ENCODE results near the gene PKDREJ. TPM values are rescaled to one million over a fixed set of nuclear protein-coding genes. Genes with fewer than 3 reads are reported as not detected.

PKDREJ gene
- polyA plus RNA-seq, 3 donors = 0.03 to 0.11 (median 0.06) TPM

DNA sequence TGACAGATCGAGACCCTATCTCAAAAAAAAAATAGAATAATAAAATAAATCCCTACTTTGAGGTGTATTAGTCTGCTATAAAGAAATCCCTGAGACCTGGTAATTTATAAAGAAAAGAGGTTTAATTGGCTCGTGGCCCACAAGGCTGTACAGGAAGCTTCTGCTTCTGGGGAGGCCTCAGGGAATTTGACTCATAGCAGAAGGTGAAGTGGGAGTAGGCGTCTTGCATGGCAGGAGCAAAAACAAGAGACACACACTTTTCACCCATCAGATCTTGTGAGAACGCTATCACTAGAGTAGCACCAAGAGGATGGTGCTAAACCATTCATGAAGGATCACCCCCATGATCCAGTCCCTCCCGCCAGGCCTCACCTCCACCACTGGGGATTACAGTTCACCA is 42.2 kb downstream of the PKDREJ start:
- WGBS, 3 donors = 87 to 95% (median 91%) methylated on average over 5 of the region's 5 CpGs

DNA sequence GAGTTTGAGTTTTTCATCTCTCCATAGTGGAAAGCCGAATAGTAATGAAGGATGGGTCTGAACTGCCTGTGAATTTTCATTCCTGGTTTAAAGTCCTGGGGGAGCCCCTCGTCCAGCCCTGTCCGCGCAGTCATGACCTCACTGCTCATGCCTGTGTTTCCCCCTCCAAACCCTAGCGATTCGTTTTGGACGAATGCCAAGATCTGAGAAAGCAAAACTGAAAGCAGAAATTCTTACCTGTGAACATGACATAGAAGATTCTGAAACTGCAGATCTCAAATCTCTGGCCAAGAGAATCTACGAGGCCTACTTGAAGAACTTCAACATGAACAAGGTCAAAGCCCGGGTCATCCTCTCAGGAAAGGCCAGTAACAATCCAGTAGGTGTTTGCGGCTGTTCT is 43.5 kb downstream of the PKDREJ start:
- no peak overlapping the region for H3K27ac ChIP-seq (ENCODE audit: low read depth, low read length)
- 70 to 79% (median 76%) methylated on average over 10 of the region's 10 CpGs for WGBS, 3 donors

More for the DNA sequence above, 42.2 kb downstream of the PKDREJ start:
- H3K27ac ChIP-seq (ENCODE audit: low read depth, low read length) = no peak overlapping the region

GRCh38 chr22:46214616-46215015 is 48.5 kb downstream of the PKDREJ start:
- 96 to 99% (median 98%) methylated on average over 28 of the region's 28 CpGs for WGBS, 3 donors
- no peak overlapping the region for H3K27ac ChIP-seq (ENCODE audit: low read depth, low read length)

- 96 to 98% (median 97%) methylated on average over 29 of the region's 29 CpGs for WGBS, 3 donors
- H3K27ac ChIP-seq (ENCODE audit: low read depth, low read length) = no peak overlapping the region
These were observed 49.0 kb downstream of the PKDREJ start for GRCh38 chr22:46214149-46214548.

GRCh38 chr22:46213052-46213451 is 50.1 kb downstream of the PKDREJ start:
- H3K27ac ChIP-seq (ENCODE audit: low read depth, low read length) = no peak overlapping the region
- WGBS, 3 donors = 93 to 99% (median 94%) methylated on average over 4 of the region's 4 CpGs

DNA sequence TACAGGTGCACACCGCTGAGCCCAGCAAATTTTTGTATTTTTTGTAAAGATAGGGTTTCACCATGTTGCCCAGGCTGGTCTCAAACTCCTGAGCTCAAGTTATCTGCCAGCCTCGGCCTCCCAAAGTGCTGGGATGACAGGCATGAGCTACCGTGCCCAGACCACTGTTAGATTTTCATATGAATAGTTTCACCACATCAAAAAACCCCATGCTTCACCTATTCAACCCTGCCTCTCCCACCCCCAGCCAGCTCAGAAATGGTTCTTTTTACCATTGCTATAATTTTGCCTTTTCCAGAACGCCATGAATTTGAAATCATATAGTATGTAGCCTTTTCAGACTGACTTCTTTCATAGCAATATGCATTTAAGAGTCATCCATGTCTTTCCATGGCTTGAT is 50.9 kb downstream of the PKDREJ start:
- no peak overlapping the region for H3K27ac ChIP-seq (ENCODE audit: low read depth, low read length)
- WGBS, 3 donors = 92 to 95% (median 94%) methylated on average over 4 of the region's 4 CpGs

DNA sequence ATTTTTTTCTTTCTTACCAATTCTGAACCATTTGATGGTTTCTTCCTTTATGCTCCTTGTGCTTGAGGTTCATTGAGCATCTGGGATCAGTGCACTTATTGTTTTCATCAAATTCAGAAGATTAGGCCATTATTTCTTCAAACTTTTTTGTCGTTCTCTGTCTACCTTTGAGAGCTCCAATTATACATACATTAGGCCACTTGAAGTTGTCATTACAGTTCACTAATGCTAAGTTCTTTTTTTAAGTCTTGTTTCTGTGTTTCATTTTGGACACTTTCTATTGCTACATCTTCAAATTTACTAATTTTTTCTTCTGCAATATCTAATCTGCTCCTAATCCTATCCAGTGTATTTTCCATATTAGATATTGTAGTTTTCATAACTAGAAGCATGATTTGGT is 53.9 kb downstream of the PKDREJ start:
- WGBS, 3 donors = 97 to 98% (median 97%) methylated on average over 1 of the region's 1 CpG
- no peak overlapping the region for H3K27ac ChIP-seq (ENCODE audit: low read depth, low read length)

Other genes starting within 250 kb of the PKDREJ start
- 10 to 100 TPM in 1 of 3 donors, 1 to 10 TPM in 2; 7.2 to 15.4 (median 8.2) TPM for gene PPARA, start 112.8 kb downstream of the PKDREJ start, polyA plus RNA-seq
- gene CDPF1, start 13.1 kb downstream of the PKDREJ start, polyA plus RNA-seq = 10 to 100 TPM in 1 of 3 donors, 1 to 10 TPM in 2; 6.2 to 10.5 (median 9.0) TPM
- gene TTC38, start 4.7 kb upstream of the PKDREJ start, polyA plus RNA-seq = 10 to 100 TPM; 20.0 to 62.3 (median 31.5) TPM
- gene GTSE1, start 33.5 kb upstream of the PKDREJ start, polyA plus RNA-seq = under 1 TPM; 0.13 to 0.49 (median 0.34) TPM
- 10 to 100 TPM; 16.5 to 21.5 (median 18.0) TPM for gene TRMU, start 72.4 kb upstream of the PKDREJ start, polyA plus RNA-seq

Measured in adipose tissue (tissue), 3 donors.